NB4 (cell line): Measurements from ENCODE around the gene TOX3.

ENCODE experiments used
- DNase-seq: peaks from one replicate; pipeline ENCODE4 v3.0.0; 2010; ENCODE audit warnings: low read depth
- H3K4me3 ChIP-seq: one replicate; pipeline ENCODE4 v1.5.1; 2011; ENCODE audit warnings: mild to moderate bottlenecking, low read depth, low read length, moderate library complexity
- MAX ChIP-seq: IDR thresholded peaks from 2 replicates; pipeline ENCODE4 v1.6.1; 2011; ENCODE audit warnings: low read depth, low read length
- MYC ChIP-seq: IDR thresholded peaks from 2 replicates; pipeline ENCODE4 v1.6.1; 2011; ENCODE audit warnings: low read depth, low read length
- POLR2A ChIP-seq: IDR thresholded peaks from 2 replicates; pipeline ENCODE4 v1.6.1; 2011; ENCODE audit warnings: mild to moderate bottlenecking; ENCODE audit not compliant: insufficient read length; ENCODE audit errors: extremely low read depth
- TF ChIP-seq, protein P1 (sequence below): IDR thresholded peaks from one replicate; pipeline ENCODE4 v1.5.1; 2012; ENCODE audit warnings: low read depth, low read length

TOX3 gene

GRCh38 chr16:52545898-52546266, 1.1 kb downstream of the TOX3 start:
- no peak overlapping the region for H3K4me3 ChIP-seq
- TF ChIP-seq, protein P1, sequence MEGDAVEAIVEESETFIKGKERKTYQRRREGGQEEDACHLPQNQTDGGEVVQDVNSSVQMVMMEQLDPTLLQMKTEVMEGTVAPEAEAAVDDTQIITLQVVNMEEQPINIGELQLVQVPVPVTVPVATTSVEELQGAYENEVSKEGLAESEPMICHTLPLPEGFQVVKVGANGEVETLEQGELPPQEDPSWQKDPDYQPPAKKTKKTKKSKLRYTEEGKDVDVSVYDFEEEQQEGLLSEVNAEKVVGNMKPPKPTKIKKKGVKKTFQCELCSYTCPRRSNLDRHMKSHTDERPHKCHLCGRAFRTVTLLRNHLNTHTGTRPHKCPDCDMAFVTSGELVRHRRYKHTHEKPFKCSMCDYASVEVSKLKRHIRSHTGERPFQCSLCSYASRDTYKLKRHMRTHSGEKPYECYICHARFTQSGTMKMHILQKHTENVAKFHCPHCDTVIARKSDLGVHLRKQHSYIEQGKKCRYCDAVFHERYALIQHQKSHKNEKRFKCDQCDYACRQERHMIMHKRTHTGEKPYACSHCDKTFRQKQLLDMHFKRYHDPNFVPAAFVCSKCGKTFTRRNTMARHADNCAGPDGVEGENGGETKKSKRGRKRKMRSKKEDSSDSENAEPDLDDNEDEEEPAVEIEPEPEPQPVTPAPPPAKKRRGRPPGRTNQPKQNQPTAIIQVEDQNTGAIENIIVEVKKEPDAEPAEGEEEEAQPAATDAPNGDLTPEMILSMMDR = no peak
- DNase-seq = no peak

DNA sequence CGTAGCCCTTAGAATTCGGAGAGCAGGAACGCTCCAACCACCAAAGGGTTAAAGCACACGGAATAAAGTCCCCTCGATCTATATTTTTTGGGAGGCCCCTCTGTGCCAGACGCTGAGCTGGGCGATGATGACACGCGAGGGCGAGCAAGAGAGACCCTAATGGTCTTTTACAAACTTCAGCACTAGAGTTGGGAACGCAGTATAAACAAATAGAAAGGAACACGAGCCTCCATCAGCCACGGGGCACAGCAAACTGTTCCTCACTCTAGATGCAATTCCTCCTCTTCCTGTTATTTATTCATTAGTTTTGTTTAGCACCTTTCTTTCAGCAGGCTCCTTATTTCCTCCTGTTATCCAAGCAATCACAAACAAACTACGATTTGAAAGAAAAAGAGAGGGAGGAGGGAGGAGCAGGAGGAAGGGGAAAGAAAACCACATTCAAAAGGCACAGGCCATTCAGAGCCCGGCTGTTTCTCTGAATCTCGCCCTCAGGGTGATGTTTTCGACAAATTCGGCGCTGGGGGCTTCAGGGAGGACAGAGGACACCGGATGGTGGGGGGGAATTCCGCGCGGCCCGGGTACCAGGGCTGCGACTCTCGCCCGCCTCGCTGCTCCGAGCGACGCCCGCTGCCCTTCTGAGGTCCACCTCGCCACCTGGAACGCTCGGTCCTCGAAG, 1.6 kb downstream of the TOX3 start:
- TF ChIP-seq POLR2A = no peak
- no peak for TF ChIP-seq MYC
- TF ChIP-seq, protein P1 = no peak
- TF ChIP-seq MAX = no peak
- H3K4me3 ChIP-seq = no peak overlapping the region
- DNase-seq = no peak

DNA sequence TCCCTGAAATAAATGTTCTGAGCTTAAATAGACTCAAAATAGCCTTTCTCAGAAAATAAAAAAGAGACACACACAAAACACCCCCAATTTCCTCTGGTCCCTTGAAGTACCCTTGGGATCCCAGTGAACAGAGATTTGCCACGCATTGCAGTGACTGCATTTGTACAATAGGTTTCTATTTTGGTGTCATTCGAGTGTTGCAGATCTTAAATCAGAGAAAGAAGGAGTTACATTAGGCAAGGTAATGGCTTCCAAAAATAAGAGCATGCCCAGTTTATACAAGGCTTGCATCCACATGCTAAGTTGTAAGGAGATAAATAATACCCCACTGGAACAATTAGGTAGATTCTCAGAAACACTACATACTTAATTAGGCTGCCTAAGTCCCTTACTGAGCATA, 2.2 kb downstream of the TOX3 start:
- TF ChIP-seq, protein P1 = no peak
- no peak for TF ChIP-seq MAX
- no peak for TF ChIP-seq POLR2A
- TF ChIP-seq MYC = no peak
- H3K4me3 ChIP-seq = no peak overlapping the region
- no peak for DNase-seq

DNA sequence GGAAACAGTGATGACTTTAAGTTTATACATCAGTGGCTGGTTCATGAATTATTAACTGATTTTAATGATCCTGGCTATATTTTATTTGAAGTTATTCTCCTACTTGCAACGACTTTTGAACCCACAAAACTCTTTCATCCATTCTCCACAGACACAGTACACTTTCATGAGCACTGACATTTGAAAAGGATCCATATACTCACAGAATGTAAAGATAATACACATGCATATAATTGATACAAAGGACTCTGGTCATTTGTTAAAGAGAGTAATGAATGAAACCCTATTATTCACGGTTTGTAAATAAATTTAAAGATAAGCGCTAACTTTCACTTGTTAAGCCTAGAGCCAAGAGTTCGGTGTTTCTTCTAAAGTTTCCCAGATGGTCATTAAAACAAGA, 3.3 kb downstream of the TOX3 start:
- TF ChIP-seq, protein P1 = no peak
- TF ChIP-seq MYC (no peak), MAX (no peak), POLR2A (no peak)
- DNase-seq = no peak
- H3K4me3 ChIP-seq = no peak overlapping the region

DNA sequence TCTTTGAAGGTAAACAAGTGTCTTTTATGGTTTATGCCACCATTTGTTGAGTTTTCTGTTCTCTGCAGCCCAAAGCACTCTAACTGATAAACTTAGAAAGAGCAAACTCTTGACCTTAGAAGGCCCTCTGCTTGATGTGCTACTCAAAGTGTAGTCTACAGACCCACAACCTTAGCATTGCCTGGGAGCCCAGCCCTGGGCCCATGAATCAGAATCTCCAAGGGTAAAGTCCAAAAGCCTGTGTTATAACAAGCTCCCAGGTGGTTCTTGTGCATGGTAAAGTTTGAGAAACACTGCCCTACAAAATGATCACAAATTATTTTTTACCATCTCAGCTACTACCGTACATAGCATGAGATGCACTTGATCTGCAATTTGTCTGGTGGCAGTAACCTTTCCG, 6.0 kb downstream of the TOX3 start:
- no peak for TF ChIP-seq MYC
- no peak for TF ChIP-seq MAX
- TF ChIP-seq POLR2A = no peak
- TF ChIP-seq, protein P1 = no peak
- no peak overlapping the region for H3K4me3 ChIP-seq

DNA sequence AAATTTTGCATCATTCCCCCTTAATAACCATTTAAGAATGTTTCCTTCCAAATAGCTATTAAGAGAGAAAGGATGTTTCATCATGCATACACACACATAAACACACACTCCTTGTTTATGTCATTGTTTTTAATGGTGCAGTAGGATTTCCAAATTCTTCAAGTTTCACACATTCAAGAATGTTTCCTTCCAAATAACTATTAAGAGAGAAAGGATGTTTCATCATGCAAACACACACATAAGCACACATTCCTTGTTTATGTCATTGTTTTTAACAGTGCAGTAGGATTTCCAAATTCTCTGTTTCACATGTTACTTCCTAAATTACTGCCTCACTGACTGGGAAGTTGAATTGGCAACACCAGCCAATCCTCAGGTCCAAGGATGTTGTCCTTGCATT, 7.8 kb downstream of the TOX3 start:
- TF ChIP-seq MAX = no peak
- no peak for TF ChIP-seq POLR2A
- TF ChIP-seq, protein P1 = no peak
- no peak for TF ChIP-seq MYC
- DNase-seq = no peak
- no peak overlapping the region for H3K4me3 ChIP-seq

More for the DNA sequence above, 6.0 kb downstream of the TOX3 start:
- DNase-seq = no peak
